Limb (tissue), 2 donors: Measurements from ENCODE around the gene RPTOR.

ENCODE experiments used
- DNase-seq, 2 donors: peaks; one replicate each; pipeline ENCODE4 v3.0.0-alpha.2; 2016; ENCODE audit errors: extremely low spot score in 2 of 2

Gene RPTOR

GRCh38 chr17:80969030-80969673, 424.5 kb downstream of the RPTOR start:
- peak in 1 of 2 donors; percentile 75 for DNase-seq

GRCh38 chr17:80969674-80970043, 425.0 kb downstream of the RPTOR start:
- DNase-seq: no peak

GRCh38 chr17:80970044-80970761, 425.6 kb downstream of the RPTOR start:
- DNase-seq: peak in 1 of 2 donors; percentile 78

GRCh38 chr17:80970762-80971703, 426.4 kb downstream of the RPTOR start:
- DNase-seq: peak in 1 of 2 donors; percentile 59

GRCh38 chr17:80971704-80972304, 427.2 kb downstream of the RPTOR start:
- no peak for DNase-seq

- DNase-seq: no peak
Measured at GRCh38 chr17:80976701-80977100, 432.1 kb downstream of the RPTOR start.

- DNase-seq: no peak
Measured at GRCh38 chr17:80977172-80977571, 432.5 kb downstream of the RPTOR start.

- DNase-seq: no peak
Measured at GRCh38 chr17:80978499-80979497, 434.2 kb downstream of the RPTOR start.

GRCh38 chr17:80979547-80980378, 435.1 kb downstream of the RPTOR start:
- DNase-seq: no peak

- DNase-seq: no peak
Measured at GRCh38 chr17:80980397-80981061, 435.9 kb downstream of the RPTOR start.

- peak in 1 of 2 donors; percentile 82 for DNase-seq
Measured at GRCh38 chr17:80981062-80981902, 436.6 kb downstream of the RPTOR start.

- no peak for DNase-seq
Measured at GRCh38 chr17:80981929-80982425, 437.3 kb downstream of the RPTOR start.

GRCh38 chr17:80982426-80982974, 437.9 kb downstream of the RPTOR start:
- DNase-seq: no peak

GRCh38 chr17:80983545-80983944, 438.9 kb downstream of the RPTOR start:
- DNase-seq: no peak

GRCh38 chr17:80984749-80985148, 440.1 kb downstream of the RPTOR start:
- no peak for DNase-seq

GRCh38 chr17:80986046-80986445, 441.4 kb downstream of the RPTOR start:
- DNase-seq: peak in 1 of 2 donors; percentile 35

- DNase-seq: peak in 1 of 2 donors; percentile 29
Measured at GRCh38 chr17:80986816-80987475, 442.3 kb downstream of the RPTOR start.
